Measurements from ENCODE around the gene COA5.
A peak's percentile ranks its signal among the peaks of the same experiment; 100 is the strongest.

The COA5 gene

DNA sequence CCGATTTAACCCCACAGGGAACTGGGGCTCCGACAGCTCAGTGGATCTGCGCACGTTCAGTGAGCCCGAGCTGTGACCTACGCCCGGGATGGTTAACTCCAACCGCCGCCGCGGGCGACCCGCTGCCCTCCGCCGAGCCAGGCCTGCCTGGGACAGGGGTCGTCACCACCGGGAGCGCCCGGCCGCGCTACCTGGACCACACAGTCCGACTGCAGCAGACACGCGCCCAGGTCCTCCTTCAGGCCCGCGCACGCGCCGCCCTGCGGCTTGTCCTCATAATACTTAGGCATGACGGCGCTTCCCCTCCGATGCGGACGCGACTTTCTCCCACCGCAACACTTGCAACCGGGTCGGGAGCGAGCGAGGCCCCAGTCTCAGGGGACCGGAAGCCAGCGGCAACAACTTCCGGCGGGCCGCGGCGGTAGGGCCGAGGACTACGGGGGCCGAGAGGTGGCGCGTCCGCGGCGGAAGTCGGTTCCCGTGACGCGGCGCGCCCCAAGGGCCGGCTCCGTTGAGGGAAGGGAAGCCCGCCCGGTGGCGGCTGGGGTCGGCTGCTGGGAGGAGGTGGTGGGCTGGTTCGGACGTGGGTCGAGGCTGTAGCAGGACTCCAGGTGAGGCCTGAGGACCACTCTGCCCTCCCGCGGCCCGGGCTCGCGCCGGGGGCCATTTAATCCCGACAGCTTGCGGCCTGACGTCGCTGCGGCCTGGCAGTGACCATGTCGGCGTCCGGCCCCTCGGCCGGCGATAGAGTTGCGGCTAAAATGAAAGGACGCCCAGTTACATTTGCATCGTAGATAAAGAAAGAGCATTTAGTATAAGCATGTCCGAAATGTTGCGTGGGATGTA, at the start of gene COA5, which contains the start of gene UNC50:
COA5 (minus strand) TSS at position 397 of the 846 bp plus-strand sequence; CDS start at position 290, 107 bp downstream.
UNC50 (plus strand) TSS at position 474 of the 846 bp plus-strand sequence. CDS start 1,171 bp downstream, outside the sequence.
- DNase-seq (ENCODE audit: insufficient read length, low spot score) (peak; percentile 95), FAIRE-seq (peak; percentile 96)

DNA sequence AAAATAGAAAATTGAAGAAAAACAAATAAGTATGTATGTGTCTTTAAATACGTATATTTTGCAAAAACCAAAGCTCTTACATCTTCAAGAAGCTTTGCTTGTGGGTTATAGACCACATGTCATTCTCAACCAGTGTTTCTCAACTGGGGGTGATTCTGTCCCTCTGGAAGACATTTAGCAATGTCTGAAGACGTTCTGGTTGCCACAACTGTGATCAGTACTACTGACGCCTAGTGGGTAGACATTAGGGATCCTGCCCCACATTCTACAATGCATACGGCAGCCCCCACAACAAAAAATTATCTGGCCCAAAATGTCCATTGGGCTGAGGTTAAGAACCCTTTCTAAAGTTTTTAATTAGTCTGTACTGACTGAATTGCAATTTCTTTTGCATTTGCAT, 48.5 kb upstream of the COA5 start:
- FAIRE-seq, result no peak
- DNase-seq (ENCODE audit: insufficient read length, low spot score), result no peak

GRCh38 chr2:98654699-98655495, 46.6 kb upstream of the COA5 start:
- DNase-seq (ENCODE audit: insufficient read length, low spot score) (no peak), FAIRE-seq (no peak)

DNA sequence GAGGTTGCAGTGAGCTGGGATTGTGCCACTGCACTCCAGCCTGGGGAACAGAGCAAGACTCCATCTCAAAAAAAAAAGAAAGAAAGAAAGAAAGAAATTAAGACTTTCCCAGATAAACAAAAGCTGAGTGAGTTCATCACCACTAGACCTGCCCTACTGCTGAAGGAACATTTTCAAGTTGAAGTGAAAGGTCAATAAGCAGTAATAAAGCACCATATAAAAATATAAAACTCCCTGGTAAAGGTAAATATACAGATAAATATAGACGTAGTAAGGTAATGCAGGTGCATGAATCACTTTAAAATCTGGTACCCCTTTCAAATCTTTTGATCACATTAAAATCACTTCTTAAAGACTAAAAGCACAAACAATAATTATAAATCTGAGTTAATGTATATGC, 42.7 kb upstream of the COA5 start:
- DNase-seq (ENCODE audit: insufficient read length, low spot score), result no peak
- FAIRE-seq, result no peak

- FAIRE-seq, result no peak
- DNase-seq (ENCODE audit: insufficient read length, low spot score), result no peak
Measured at GRCh38 chr2:98649992-98650375, 41.7 kb upstream of the COA5 start.

GRCh38 chr2:98649135-98649991, 41.1 kb upstream of the COA5 start:
- DNase-seq (ENCODE audit: insufficient read length, low spot score) (peak; percentile 73), FAIRE-seq (peak; percentile 74)

DNA sequence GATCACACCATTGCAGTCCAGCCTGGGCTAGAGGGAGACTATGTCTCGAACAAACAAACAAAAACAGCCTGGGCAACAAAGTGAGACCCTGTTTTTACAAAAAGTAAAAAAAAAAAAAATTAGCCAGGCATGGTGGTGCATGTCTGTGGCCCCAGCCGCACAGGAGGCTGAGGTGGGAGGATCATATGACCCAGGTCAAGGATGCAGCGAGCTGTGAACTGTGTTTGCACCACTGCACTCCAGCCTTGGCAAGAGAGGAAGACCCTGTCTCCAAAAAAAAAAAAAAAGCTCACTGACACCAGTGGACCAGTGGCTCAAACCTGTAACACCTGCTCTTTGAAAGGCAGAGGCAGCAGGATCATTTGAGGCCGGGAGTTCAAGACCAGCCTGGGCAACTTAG, 40.1 kb upstream of the COA5 start:
- FAIRE-seq, result no peak
- DNase-seq (ENCODE audit: insufficient read length, low spot score), result no peak

GRCh38 chr2:98647636-98648035, 39.3 kb upstream of the COA5 start:
- DNase-seq (ENCODE audit: insufficient read length, low spot score) (peak; percentile 12), FAIRE-seq (peak; percentile 69)

DNA sequence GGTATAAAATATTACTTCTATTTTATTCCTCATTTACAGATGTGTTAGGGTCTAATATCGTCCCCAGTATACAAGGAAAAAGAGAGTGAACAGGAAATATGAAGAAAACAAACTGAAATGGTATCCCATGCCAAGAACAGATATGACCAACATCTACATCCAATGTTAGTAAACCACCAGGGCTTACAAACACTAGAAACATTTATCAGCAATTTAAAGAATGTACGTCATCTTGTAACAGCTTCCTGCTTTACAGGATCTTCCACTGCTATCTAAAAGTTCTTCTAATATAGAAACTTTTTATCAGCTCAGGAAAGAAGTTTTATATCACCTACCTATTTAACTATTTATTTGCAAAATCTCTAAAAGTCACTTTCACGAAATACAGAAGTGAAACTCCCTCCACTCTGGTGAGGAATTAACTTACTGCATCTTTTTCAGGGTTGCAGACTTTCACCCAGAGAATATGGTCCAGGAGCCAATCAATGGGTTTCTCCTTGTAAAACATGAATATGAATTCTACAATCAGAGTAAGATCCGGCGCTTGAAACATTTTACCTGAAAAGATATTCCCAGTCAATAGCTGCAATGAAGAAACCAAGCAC, 35.3 kb upstream of the COA5 start:
- DNase-seq (ENCODE audit: insufficient read length, low spot score) (no peak), FAIRE-seq (no peak)

DNA sequence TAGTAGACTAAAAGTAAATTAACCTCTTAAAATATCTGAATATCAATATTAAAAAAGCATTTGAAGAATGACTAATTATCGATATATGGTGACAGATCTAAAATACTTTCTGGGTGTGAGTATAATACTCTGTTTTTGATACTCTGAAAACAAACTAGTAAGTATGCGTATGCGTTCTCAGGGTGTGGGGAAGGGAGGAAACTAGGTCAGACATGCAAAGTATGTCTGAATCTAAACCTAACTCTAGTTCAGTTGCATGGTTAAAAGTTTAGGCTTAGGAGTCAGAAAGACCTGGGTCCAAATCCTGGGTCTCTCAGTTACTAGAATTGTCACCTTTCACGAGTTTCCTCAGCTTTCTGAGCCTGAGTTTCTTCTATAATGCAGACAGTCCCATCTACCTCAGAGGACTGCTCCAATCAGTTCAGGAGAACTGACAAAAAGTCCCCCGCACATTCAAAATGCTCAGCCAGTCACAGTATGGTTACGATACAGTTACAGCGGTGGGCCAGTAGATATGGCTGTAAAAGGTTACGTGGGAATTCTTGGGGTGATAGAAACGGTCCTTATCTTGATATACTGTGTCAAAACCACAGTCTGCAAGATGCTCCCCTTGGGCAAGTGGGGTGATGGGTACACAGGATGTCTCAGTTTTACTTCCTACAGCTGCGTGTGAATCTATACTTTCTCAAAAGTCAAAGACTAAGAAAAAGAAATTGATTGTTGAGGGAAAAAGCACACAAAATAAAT, 29.3 kb upstream of the COA5 start:
- FAIRE-seq (no peak), DNase-seq (ENCODE audit: insufficient read length, low spot score) (no peak)

GRCh38 chr2:98634406-98635092, 26.2 kb upstream of the COA5 start:
- DNase-seq (ENCODE audit: insufficient read length, low spot score), result peak; percentile 37

DNA sequence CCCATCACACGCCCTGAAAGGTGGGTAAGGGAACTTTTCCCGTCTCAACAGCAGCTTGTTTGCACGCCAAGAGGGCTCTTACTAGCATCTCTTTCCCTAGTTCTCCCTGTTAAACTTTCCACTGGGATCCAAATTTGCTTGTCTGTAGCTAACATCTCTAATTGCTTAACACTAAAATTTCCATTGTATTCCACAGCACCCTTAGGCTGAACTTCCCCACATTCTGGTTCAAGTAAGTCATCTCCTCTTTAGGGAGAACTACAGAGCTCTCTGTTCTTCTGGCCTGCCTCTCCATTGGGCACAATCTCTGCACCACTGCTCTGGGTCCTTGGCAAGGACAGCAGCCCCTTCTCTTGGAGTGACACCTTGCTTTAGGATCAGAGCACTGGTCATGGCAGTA, 24.0 kb upstream of the COA5 start:
- FAIRE-seq, result no peak
- DNase-seq (ENCODE audit: insufficient read length, low spot score), result no peak

More at GRCh38 chr2:98634406-98635092, 26.2 kb upstream of the COA5 start:
- peak; percentile 65 for FAIRE-seq

GRCh38 chr2:98623657-98624056, 15.3 kb upstream of the COA5 start:
- FAIRE-seq (peak; percentile 72), DNase-seq (ENCODE audit: insufficient read length, low spot score) (no peak)

DNA sequence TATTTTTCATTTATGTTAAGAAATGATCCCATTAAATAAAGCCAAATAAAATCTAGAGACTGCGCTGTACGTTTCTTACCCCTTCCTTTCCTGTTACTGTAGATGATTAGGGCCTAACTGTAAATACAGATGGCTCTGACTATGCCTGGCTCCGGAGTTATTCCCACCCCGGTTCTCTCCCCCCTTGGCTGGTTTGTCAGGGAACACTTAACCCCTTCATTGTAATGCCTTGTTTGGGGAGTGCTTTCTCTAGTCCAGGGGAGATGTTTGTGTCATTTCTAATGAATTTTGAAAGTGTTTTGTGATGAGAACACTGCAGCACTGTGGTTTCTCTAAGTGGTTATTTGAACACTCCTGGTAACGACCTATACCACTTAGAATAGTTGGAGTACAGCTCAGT, 8.8 kb upstream of the COA5 start:
- no peak for DNase-seq (ENCODE audit: insufficient read length, low spot score)
- no peak for FAIRE-seq

GRCh38 chr2:98615481-98615880, 7.2 kb upstream of the COA5 start:
- DNase-seq (ENCODE audit: insufficient read length, low spot score), result no peak
- FAIRE-seq, result no peak

DNA sequence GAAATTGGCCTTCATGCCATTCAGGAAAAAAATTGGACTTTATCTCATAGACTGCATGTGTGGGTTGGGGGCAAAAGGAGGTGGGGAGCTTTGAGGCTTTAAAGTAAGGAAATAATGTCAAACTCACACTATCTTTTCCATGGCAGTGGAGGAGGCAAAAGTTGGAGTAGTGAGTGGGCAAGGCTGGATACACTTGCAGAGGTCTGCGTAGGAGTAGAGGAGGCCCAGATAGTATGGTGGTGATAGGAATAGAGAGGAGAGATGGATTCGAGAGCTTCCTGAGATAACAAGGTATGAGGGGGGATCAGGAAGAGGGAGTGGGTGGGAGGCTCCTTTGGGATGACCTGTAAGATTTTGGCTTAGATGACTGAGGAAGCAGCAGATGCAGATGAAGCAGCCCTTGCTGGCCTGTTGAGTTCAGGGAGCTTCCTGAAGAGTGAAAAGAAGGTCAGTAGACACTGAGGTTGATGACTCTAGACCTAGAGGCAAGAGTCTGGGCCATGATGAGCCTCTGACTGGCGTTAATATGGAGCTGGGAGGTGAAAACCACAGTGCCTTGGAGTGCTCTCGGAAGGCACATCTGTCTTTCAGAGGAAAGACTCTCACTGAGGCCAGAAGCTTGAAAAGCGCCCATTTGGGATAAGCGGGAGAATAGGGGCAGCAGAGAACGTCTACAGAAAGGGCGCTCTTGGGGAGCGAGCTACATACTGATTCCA, 5.9 kb upstream of the COA5 start:
- FAIRE-seq, result no peak
- no peak for DNase-seq (ENCODE audit: insufficient read length, low spot score)

DNA sequence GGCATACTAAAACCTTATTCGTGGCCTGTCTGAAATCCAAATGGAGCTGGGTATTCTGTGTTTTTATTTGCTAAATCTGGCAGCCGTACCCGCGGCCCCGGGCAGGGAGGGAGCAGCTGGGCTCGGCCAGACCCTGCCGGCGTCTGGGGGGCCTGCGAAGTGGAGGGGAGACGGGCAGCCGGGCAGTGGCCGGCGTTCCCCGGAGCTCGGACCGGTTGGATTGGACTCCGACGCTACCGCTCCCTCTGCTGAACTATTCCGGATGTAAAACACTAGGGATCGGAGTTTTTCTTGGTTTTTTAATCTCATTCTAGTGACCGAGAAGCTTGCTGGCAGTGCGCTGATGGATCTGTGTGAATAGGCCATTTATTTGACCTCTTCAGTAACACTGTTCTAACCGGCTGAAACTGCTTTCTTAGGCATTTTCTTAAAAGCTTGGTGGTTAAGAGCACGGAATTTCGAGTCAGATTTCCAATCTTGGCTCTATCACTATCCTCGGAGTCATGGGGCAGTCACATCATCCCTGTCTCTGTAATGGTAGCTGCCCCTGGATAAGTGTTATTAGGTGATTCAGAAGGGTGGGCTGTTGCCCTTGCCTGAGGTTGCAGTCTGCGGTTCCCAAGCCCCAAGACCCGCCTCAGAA, 771 bp upstream of the COA5 start:
- no peak for FAIRE-seq
- DNase-seq (ENCODE audit: insufficient read length, low spot score), result peak; percentile 30

GRCh38 chr2:98607741-98608115, 584 bp downstream of the COA5 start:
- no peak for DNase-seq (ENCODE audit: insufficient read length, low spot score)

More at GRCh38 chr2:98607741-98608115, 584 bp downstream of the COA5 start:
- FAIRE-seq, result no peak
